OCI-M2 (cell line): ENCODE data around the gene MARS1.

ENCODE experiments used
- DNase-seq: peaks from one replicate; lab custom pipeline; 2025; ENCODE audit not compliant: unreplicated experiment; lab: John Stamatoyannopoulos, UW

MARS1 gene

DNA sequence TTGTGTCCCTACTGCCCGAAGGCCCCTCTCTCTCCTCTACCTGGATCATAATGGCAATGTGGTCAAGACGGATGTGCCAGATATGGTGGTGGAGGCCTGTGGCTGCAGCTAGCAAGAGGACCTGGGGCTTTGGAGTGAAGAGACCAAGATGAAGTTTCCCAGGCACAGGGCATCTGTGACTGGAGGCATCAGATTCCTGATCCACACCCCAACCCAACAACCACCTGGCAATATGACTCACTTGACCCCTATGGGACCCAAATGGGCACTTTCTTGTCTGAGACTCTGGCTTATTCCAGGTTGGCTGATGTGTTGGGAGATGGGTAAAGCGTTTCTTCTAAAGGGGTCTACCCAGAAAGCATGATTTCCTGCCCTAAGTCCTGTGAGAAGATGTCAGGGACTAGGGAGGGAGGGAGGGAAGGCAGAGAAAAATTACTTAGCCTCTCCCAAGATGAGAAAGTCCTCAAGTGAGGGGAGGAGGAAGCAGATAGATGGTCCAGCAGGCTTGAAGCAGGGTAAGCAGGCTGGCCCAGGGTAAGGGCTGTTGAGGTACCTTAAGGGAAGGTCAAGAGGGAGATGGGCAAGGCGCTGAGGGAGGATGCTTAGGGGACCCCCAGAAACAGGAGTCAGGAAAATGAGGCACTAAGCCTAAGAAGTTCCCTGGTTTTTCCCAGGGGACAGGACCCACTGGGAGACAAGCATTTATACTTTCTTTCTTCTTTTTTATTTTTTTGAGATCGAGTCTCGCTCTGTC, 31.0 kb upstream of the MARS1 start:
- DNase-seq, result no peak

DNA sequence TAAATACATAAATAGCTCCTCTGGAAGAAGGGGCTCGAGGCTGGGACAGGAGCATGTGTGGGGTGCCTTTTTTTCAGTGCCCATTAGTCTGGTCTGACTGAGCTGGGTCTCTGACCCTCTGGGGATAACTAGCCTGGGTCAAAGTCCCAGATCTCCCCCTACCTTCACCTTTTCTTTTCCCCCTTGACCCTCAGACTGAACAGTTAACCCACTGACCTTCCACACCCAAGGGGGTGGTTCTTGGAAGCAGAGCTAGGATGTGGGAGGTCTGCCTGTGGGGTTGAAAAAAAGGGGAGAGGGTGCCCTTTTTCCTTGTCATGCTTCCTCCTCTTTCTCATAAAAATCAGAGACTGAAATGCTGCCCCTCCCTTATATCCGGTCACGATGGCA, 29.2 kb upstream of the MARS1 start:
- DNase-seq, result no peak

DNA sequence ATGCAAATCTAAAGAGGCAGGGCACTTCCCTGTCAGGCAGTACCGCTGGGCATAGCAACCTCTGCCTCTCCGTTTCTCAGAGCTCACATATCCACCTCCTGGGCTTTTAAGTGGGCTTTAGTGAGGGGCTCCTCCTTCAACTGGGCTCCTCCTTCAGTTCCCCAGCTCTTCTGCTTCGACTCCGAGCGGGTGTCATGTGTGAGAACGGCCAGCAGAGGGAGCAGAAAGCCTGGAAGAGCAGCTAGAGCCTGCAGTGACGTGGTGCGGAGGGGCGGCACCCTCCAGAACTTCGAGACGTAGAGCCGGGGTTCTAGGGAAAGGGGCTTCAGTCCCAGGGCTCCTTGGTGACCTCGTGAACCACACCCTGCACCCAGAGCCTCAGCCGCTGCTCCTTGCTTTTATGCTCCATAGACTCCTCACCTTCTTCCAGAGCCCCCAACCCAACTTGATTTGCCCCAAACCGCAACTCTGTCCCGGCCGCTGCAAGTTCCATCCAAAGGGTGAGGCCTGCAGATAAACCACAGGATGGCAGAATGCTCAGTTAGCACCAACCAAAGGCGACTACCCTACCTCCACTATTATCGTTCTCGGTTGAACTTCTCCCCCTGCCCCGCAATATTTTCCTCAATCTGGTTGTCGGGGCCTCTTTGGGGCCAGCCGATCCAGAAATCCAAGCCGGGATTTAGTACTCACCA, 28.7 kb upstream of the MARS1 start:
- peak; percentile 56 for DNase-seq

DNA sequence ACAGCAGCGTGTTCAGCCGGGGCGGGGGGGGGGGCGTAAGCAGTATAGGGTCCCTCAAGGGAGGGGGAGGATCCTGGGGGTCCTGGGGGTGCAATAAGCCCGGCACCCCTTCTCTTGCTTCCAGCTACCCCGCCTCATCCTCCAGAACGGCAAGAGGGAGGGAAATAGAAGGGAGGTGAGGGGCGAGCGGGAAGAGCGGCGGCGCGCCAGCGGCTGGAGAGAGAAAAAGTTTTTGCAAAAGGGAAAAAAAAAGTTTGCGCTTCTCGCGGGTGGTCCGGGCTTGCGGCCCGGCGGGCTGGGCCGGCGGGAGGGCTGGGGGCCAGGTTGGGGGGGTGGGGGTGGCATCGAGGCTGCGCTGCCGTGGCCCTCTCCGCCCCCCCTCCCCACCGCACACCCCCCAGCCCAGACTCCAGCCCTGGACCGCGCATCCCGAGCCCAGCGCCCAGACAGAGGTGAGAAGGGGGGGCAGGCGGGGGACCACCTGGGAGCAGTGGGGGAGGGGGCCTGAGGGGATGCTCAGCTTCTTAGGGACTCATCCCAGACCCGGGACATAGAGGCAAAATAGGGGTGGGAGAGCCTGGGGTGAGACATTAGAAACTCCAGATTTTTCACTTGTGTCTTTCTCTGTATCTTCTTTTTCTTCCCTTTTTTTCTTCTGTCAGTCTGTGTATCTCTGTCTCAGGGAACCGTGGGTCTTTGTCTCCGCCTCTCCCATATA, 28.0 kb upstream of the MARS1 start, which contains the start of gene GLI1:
GLI1 (plus strand) TSS at position 36 of the 718 bp plus-strand sequence. CDS start 3,907 bp downstream, outside the sequence.
- no peak for DNase-seq

DNA sequence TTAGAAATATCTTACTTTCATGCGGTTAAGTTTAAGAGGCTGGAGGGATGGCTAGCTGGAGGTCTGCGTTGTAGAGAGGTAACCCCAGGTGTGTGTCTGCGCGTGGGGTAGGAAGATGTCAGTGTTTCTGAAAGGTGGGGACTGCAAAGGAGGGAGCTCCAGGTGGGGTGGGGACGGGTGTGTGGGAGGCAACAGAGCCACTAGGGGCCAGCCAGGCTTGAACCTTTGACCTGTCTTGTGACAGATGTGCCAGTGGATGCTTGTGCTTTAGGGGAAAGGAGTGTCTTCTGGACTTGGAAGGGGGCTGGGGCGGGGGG, 27.4 kb upstream of the MARS1 start:
- no peak for DNase-seq

DNA sequence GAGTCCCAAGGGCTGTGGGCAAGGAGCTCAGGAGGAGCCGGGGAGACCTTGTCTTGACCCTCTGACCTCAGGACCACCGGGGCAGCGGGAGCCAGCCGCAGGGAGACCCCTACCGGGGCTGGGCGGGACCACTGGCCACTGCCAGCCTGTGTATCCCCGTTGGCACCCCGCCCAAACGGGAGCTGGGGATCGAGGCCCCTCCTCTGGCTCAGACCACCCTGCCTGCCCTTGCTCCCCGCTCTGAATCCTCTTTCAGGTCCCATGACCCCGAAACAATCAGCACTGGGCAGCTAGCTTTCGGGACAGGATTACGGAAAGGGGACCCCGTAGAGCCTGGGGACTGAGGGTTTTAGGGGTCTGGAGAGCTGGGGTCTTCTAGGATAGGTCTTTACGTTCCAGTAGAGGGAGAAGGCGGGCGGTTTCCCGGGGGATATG, 27.0 kb upstream of the MARS1 start:
- DNase-seq, result no peak

DNA sequence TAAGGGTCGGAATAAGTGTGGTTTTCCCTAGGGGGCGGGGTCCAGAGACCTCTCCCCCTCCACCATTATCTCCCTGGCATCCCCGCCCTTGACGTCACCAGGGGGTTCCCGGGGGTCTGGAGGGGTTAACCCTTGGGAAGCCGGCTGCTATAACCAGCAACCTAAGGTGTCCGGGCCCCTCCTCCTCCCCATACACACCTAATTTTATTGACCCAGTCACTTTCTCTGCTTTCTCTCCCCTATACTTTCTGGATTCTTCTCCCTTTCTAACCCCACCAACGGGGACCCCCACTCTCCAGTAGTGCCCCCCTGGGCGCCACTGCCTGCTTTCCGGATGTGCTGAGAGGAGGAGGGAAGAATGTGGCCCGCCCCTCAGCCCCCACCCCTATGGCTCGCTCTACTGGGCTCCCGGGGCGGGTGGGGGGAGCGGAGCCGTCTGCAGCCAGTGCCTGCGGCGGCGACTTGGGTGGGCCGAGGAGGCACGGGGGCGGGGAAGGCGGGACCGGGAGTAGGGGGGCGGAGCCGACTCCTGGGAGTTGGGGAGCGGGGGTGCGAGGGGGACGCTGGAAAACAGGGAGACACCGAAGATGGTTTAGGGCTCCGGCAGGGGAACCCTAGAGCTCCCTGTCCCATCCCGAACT, 26.5 kb upstream of the MARS1 start:
- DNase-seq, result no peak

DNA sequence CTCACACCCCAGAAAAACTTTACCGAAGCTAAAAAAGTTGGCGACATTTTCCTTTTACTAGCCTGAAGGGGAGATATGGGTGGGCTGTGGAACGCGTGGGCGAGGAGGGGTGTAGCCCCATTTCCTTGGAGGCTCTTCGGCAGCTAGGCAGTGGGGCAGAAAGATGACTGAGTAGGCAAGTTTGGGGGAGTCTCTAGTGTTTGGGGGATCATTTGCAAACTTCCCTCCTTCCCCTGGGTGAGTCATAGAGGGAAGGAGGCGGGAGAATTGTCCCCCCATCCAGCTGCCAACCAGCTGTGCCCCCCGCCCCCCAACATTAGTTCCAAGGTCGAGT, 26.0 kb upstream of the MARS1 start:
- no peak for DNase-seq

DNA sequence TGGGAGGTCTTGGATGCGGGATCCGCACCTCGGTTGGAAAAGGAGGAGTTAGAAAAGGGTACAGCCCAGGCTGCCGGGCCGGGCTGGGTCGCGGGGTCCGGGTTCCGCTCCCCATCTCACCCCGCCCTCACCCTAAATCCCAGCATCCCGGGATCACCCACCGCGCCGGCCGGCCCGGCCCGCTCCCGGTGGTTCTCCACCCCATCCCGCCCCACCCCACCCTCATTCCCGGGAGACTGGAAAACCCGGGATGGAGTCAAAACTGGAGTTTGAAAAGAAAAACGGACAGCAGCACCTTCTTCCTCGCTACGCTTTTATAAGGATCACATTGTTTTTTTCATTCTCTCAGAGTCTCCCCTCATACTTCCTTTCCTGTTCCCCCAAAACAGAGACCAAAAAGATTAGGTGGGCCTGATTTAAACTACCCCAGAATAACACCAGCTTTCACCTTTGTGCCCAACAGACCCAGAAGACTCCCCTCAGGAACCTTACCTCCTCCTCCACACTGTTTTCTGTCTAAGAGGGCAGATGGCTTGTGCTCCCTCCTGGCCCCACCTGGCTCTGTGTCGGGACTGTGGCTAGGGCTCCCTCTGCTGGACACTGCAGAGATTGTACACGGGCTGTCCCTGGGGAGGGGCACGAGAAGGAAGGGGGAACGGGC, 25.5 kb upstream of the MARS1 start:
- no peak for DNase-seq

DNA sequence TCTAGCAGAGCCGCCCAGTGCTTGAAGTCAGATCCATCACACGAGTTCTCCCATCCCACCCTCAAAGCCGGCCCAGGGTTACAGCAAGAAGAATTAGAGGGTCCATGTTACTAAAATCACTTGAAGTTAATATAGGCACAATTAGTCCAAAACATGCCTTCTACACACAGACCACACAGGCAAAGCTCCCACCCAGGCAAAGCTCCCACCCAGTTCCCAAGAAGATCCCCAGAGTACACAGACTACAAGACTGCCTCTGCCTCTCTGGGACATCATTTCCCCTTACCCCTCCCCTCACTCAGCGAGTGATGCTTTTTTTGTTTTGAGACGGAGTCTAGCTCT, 25.0 kb upstream of the MARS1 start:
- no peak for DNase-seq

DNA sequence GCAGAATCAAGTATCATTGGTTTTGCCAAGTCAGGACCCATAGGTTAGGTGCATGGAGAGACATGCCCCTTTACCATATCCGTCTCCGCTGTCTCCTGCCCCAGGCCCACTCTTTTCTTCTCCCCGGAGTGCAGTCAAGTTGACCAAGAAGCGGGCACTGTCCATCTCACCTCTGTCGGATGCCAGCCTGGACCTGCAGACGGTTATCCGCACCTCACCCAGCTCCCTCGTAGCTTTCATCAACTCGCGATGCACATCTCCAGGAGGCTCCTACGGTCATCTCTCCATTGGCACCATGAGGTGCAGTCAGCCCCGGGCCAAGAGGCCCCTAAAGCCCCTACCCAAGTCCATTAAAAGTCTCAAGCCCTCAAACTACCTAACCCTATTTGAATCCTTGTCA, 23.3 kb upstream of the MARS1 start:
- DNase-seq, result no peak

DNA sequence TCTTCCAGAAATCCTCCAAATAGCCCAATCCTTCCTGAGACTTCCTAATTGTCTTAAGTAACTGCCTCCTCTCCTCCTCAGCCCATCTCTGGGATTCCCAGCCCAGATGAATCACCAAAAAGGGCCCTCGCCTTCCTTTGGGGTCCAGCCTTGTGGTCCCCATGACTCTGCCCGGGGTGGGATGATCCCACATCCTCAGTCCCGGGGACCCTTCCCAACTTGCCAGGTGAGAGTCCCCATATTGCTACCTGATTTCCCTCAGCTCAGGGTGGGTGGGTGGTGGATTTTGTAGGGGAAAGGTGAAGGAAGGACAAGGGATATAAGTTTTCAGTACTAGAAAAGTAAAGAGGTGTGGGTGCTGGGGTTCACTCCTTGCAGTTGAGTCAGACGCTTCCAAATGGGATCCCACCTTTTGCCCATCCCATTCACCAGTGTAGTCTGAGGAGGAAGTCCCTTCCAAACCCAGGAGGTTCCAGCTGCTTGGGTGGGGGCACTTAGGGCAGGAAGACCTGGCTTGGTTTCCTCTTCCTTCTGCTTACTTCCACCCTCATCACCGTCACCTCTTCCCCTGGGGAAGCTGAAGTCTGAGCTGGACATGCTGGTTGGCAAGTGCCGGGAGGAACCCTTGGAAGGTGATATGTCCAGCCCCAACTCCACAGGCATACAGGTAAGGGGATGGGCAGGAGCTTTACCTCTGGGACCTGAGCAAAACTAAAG, 22.7 kb upstream of the MARS1 start:
- DNase-seq, result no peak

DNA sequence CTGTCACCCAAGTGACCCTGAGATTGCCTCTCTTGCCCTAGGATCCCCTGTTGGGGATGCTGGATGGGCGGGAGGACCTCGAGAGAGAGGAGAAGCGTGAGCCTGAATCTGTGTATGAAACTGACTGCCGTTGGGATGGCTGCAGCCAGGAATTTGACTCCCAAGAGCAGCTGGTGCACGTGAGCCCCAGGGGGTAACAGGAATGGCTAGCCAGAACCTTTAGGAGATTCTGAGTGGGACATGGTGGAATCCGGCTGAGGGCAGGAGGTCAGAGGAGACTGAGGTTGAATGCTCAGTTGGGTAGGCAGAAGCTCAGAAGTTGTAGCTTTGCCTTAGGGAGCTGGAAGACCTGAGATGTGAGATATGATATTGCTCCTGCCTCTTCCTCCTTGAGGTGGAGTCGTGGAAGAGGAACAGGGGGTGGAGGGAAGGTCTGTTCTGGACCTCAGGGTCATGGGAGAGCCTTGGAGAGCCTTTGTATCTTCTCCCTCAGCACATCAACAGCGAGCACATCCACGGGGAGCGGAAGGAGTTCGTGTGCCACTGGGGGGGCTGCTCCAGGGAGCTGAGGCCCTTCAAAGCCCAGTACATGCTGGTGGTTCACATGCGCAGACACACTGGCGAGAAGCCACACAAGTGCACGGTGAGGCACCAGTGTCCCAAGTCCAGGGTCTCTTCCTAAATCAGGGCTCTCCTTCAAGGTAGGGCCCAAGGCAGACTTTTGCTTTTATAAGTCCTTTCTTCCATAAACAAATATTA, 21.9 kb upstream of the MARS1 start:
- no peak for DNase-seq

DNA sequence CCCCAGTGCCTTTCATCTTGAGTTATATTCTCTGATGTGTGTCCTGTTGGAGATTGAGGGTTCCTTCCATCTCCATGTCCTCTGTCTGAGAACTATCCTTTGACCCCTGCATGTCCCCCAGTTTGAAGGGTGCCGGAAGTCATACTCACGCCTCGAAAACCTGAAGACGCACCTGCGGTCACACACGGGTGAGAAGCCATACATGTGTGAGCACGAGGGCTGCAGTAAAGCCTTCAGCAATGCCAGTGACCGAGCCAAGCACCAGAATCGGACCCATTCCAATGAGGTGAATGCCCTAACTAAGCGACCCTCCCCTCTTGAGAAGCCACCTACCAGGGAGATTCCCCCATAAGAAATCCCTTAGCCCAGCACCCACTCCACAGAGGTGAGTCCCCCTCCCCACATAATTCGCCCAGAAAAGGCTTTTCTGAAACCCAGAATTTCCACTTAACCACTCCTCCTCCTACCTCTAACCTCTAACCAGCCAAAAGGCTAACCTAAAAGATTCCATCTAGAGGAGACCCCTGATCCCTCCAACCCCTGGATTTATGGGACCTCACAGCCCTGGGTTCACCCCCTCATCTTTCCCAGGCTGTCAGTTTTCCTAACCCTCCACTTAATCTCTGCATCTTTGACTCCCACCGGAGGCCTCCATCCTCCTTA, 20.5 kb upstream of the MARS1 start:
- no peak for DNase-seq

DNA sequence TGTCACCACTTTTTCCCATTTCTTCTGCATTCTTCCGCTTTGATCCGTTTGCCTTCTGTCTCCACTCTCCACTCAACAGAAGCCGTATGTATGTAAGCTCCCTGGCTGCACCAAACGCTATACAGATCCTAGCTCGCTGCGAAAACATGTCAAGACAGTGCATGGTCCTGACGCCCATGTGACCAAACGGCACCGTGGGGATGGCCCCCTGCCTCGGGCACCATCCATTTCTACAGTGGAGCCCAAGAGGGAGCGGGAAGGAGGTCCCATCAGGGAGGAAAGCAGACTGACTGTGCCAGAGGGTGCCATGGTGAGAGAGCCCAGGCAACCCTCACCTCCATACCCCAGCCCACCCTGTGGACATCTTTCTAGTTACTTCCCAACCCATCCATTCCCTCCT, 20.0 kb upstream of the MARS1 start:
- no peak for DNase-seq

DNA sequence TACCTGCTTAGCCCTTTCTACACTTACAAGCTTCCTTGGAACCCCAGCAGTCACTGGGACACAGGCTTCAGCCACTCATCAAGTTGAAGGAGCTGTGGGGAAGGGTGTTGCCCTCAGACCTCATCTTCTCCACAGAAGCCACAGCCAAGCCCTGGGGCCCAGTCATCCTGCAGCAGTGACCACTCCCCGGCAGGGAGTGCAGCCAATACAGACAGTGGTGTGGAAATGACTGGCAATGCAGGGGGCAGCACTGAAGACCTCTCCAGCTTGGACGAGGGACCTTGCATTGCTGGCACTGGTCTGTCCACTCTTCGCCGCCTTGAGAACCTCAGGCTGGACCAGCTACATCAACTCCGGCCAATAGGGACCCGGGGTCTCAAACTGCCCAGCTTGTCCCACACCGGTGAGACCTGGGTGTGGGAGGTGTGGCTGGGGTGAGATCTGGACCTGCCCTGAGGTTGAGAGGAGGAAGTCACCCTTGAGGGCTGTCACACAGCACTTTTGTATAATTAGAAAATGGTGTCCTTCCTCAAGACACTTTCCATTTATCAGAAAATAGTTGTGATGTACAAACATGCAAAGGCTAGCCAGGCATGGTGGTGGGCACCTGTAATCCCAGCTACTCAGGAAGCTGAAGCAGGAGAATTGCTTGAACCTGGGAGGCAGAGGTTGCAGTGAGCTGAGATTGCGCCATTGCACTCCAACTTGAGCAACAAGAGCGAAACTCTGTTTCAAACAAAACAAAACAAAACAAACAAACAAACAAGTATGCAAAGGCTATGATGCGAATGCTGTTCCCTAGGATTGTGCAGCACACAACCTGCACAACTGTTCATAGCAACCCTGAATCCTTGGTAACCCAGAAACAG, 18.3 kb upstream of the MARS1 start:
- no peak for DNase-seq

DNA sequence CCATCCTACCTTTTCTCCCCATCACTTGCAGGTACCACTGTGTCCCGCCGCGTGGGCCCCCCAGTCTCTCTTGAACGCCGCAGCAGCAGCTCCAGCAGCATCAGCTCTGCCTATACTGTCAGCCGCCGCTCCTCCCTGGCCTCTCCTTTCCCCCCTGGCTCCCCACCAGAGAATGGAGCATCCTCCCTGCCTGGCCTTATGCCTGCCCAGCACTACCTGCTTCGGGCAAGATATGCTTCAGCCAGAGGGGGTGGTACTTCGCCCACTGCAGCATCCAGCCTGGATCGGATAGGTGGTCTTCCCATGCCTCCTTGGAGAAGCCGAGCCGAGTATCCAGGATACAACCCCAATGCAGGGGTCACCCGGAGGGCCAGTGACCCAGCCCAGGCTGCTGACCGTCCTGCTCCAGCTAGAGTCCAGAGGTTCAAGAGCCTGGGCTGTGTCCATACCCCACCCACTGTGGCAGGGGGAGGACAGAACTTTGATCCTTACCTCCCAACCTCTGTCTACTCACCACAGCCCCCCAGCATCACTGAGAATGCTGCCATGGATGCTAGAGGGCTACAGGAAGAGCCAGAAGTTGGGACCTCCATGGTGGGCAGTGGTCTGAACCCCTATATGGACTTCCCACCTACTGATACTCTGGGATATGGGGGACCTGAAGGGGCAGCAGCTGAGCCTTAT, 17.4 kb upstream of the MARS1 start:
- no peak for DNase-seq
